AG09309 (cell line): ENCODE data around the gene CD72.
A peak's percentile ranks its signal among the peaks of the same experiment; 100 is the strongest.
"Not testable (repeated sequence)": the region's sequence is repeated elsewhere in the genome, so short reads cannot be mapped to it uniquely, and the experiment has no call there.

ENCODE experiments used
- DNase-seq: peaks from one replicate; pipeline ENCODE4 v3.0.0-alpha.2; 2010; ENCODE audit warnings: low read depth
- H3K4me3 ChIP-seq: 2 replicates; pipeline ENCODE4 v1.5.1; 2011; ENCODE audit warnings: mild to moderate bottlenecking, low read depth, low read length, moderate library complexity; ENCODE audit not compliant: control insufficient read depth
- TF ChIP-seq, protein P1 (sequence below): IDR thresholded peaks from 2 replicates; pipeline ENCODE4 v1.5.1; 2011; ENCODE audit warnings: mild to moderate bottlenecking, low read depth, low read length, inconsistent platforms; ENCODE audit not compliant: insufficient read depth, control insufficient read depth; ENCODE audit errors: missing control alignments

CD72 gene

GRCh38 chr9:35599763-35600604 is 18.2 kb downstream of the CD72 start:
- DNase-seq: no peak
- TF ChIP-seq, protein P1, sequence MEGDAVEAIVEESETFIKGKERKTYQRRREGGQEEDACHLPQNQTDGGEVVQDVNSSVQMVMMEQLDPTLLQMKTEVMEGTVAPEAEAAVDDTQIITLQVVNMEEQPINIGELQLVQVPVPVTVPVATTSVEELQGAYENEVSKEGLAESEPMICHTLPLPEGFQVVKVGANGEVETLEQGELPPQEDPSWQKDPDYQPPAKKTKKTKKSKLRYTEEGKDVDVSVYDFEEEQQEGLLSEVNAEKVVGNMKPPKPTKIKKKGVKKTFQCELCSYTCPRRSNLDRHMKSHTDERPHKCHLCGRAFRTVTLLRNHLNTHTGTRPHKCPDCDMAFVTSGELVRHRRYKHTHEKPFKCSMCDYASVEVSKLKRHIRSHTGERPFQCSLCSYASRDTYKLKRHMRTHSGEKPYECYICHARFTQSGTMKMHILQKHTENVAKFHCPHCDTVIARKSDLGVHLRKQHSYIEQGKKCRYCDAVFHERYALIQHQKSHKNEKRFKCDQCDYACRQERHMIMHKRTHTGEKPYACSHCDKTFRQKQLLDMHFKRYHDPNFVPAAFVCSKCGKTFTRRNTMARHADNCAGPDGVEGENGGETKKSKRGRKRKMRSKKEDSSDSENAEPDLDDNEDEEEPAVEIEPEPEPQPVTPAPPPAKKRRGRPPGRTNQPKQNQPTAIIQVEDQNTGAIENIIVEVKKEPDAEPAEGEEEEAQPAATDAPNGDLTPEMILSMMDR: peak; percentile 16
- H3K4me3 ChIP-seq: no peak overlapping the region

DNA sequence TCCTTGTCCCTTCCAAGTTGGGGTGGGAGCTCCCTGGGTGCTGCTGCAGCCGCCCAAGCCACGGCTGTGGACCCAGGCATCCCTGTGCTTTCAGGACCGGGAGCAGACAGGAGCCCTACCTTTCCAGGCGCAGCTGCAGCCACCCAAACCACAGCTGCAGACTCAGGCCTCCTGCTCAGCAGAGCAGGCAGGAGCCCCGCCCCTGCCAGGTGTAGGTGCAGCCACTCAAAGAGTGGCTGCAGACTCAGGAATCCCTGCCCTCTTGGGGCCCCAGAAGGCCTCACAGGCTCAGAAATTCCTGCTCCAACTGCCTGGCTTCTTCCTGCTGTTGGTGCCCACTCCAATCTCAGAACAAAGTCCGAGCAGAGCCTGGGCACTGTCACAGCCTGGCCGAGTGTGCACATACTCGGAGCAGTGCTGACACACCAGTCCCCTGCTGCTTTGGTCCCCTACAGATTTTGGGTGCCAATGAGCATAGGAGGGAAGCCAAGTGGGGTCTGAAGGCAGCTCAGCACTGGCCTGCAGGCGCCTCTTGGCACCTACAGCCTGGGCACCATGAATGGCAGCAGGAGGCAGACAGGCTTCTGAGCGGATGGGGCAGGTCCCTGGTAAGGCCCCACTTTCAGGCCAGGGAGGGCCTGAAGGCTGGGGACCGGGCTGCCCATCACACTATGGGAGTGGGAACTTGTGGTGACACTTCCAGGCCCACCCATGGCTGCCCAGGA is 19.2 kb downstream of the CD72 start:
- TF ChIP-seq, protein P1: no peak
- H3K4me3 ChIP-seq: no peak overlapping the region
- DNase-seq: no peak

DNA sequence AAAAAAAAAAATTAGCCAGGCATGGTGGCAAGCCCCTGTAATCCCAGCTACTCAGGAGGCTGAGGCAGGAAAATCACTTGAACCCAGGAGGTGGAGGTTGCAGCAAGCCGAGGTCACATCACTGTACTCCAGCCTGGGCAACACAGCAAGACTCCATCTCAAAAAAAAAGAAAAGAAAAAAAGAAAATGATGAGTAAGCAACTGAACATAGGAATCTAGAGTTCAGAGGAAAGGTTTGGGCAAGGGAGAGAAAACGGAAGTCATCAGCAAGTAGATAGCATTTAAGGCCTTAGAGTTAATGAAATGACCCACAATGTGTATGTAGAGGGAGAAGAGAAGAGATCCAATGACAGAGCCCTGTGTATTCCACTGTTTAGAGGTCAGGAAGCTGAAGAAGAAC is 21.3 kb downstream of the CD72 start:
- DNase-seq, H3K4me3 ChIP-seq: not testable (repeated sequence)

DNA sequence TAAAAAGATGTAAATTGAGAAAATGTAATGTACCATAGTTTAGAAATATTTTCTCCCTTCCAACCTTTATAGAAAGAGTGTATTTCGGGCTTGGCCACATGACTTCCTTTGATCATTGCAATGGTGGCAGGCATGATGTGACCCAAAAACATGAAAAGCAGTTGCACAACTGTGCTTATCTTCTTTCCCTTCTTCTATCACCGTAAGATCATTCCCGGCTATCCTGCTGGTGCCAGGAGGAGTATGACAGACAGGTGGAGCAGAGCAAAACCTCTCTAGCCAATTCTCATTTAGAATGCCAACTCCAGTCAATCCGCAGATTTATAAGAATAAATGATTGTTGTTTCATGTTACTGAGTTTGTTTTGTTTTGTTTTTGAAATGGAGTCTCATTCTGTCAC is 23.7 kb downstream of the CD72 start:
- no peak for DNase-seq
- TF ChIP-seq, protein P1: no peak
- H3K4me3 ChIP-seq: no peak overlapping the region

DNA sequence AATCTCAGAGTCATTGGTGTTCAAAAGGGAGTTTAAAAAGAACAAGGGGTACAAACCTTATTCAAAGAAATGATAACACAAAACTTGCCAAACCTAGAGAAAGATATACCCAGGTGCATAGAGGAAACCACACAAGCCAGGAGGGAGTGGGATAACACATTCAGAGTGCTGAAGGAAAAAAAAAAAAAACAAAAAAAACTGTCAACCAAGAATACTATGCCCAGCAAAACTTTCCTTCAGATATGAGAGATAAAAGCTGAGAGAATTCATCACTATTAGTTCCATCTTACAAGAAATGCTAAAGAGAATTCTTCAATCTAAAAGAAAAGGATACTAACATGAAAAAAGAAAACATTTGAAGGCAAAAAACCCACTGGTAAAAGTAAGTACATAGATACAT is 24.6 kb downstream of the CD72 start:
- no peak overlapping the region for H3K4me3 ChIP-seq
- TF ChIP-seq, protein P1: no peak
- no peak for DNase-seq

DNA sequence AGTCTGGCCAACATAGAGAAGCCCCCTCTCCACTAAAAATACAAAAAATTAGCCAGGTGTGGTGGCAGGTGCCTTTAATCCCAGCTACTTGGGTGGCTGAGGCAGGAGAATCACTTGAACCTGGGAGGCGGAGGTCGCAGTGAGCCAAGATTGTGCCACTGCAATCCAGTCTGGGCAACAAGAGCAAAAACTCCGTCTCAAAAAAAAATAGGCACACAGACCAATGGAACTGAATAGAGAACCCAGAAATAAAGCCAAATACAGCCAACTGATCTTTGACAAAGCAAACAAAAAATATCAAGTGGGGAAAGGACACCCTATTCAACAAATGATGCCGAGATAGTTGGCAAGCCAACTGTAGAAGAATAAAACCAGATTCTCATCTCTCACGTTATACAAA is 29.7 kb downstream of the CD72 start:
- H3K4me3 ChIP-seq, DNase-seq: not testable (repeated sequence)

DNA sequence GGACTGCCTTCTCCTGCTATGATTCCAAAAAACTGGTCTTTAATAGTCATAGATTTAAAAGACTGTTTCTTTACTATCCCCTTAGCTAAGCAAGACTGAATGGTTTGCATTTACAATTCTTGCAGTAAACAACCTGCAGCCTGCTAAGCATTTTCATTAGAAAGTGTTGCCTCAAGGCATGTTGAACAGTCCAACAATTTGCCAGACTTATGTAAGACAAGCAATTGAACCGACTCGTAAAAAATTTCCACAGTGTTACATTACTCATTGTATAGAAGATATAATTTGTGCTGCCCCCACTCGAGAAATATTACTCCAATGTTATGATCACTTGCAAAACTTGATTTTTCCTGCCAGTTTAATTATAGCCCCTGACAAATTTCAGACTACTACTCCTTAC is 33.5 kb downstream of the CD72 start:
- DNase-seq, H3K4me3 ChIP-seq: not testable (repeated sequence)

DNA sequence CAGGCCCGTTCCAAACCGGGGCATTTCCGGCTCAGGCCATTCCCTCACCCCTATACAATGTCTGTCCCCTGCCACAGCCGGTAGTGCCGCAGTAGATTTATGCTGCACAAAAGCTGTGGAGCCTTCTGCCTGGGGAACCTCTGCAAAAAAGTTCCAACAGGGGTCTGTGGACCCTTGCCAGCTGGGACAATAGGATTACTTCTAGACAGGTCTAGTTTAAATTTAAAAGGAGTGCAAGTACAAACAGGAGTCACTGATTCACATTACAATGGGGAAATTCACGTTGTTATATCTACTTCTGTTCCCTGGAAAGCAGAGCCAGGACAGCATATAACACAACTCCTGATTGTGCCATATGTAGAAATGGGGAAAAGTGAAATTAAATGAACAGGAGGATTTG is 34.7 kb downstream of the CD72 start:
- H3K4me3 ChIP-seq, DNase-seq: not testable (repeated sequence)

- not testable (repeated sequence) for DNase-seq
These were observed 38.5 kb downstream of the CD72 start for GRCh38 chr9:35579659-35580227.

More at GRCh38 chr9:35579659-35580227, 38.5 kb downstream of the CD72 start:
- not testable (repeated sequence) for H3K4me3 ChIP-seq
